NCI-H146 treated with DMSO at 0.1 percent for 48 hours (cell line): ENCODE measurements around the gene AFDN.

ENCODE experiments used
- DNase-seq: peaks from one replicate; lab custom pipeline; 2025; ENCODE audit not compliant: unreplicated experiment; lab: John Stamatoyannopoulos, UW

The AFDN gene

GRCh38 chr6:167870321-167870720 is 43.6 kb downstream of the AFDN start:
- DNase-seq: no peak

GRCh38 chr6:167872538-167873210 is 46.0 kb downstream of the AFDN start:
- DNase-seq: no peak

- no peak for DNase-seq
Measured at GRCh38 chr6:167877994-167878779, 51.5 kb downstream of the AFDN start.

- no peak for DNase-seq
Measured at GRCh38 chr6:167879612-167880011, 52.9 kb downstream of the AFDN start.

GRCh38 chr6:167881327-167881726 is 54.6 kb downstream of the AFDN start:
- DNase-seq: no peak

- DNase-seq: no peak
Measured at GRCh38 chr6:167882244-167882643, 55.5 kb downstream of the AFDN start.

GRCh38 chr6:167888098-167888497 is 61.4 kb downstream of the AFDN start:
- DNase-seq: no peak

GRCh38 chr6:167892835-167893815 is 66.4 kb downstream of the AFDN start:
- DNase-seq: no peak

- DNase-seq: no peak
Measured at GRCh38 chr6:167894965-167895364, 68.3 kb downstream of the AFDN start.

GRCh38 chr6:167896648-167897047 is 69.9 kb downstream of the AFDN start:
- DNase-seq: no peak

- DNase-seq: peak; percentile 48
Measured at GRCh38 chr6:167898673-167899311, 72.1 kb downstream of the AFDN start.

GRCh38 chr6:167904791-167905190 is 78.1 kb downstream of the AFDN start:
- no peak for DNase-seq

- DNase-seq: no peak
Measured at GRCh38 chr6:167906899-167907298, 80.2 kb downstream of the AFDN start.

GRCh38 chr6:167907837-167908681 is 81.3 kb downstream of the AFDN start:
- DNase-seq: no peak

GRCh38 chr6:167910007-167910406 is 83.3 kb downstream of the AFDN start:
- DNase-seq: no peak

- DNase-seq: no peak
Measured at GRCh38 chr6:167910652-167911051, 83.9 kb downstream of the AFDN start.

- DNase-seq: no peak
Measured at GRCh38 chr6:167912494-167912893, 85.8 kb downstream of the AFDN start.

GRCh38 chr6:167913699-167914098 is 87.0 kb downstream of the AFDN start:
- DNase-seq: no peak

- DNase-seq: no peak
Measured at GRCh38 chr6:167915139-167915538, 88.4 kb downstream of the AFDN start.

GRCh38 chr6:167917551-167918154 is 90.9 kb downstream of the AFDN start:
- no peak for DNase-seq
